OCI-M2 (cell line): ENCODE data around the gene GGTLC3.
"Not testable (repeated sequence)": the region's sequence is repeated elsewhere in the genome, so short reads cannot be mapped to it uniquely, and the experiment has no call there.

Experiments
- DNase-seq: peaks from one replicate; lab custom pipeline; 2025; ENCODE audit not compliant: unreplicated experiment; lab: John Stamatoyannopoulos, UW

GGTLC3 gene

GRCh38 chr22:18522762-18523161, 4.8 kb upstream of the GGTLC3 start:
- DNase-seq: not testable (repeated sequence)

GRCh38 chr22:18513454-18513853, 4.5 kb downstream of the GGTLC3 start:
- not testable (repeated sequence) for DNase-seq

GRCh38 chr22:18512378-18512777, 5.6 kb downstream of the GGTLC3 start:
- not testable (repeated sequence) for DNase-seq

DNA sequence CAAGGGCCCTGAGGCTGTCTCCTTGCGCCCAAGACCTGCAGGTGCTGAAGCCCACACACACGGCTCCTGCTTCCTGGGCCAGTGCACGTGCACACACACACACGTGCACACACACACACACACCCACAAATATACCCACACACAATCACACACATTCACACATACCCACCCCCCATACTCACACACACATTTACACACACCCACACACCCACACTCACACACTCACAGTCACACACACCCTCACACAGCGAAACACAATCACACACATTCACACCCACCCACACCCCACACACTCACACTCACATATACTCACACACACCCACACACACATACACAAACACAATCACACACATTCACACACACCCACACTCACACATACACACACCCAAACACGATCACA, 6.6 kb downstream of the GGTLC3 start:
- DNase-seq: not testable (repeated sequence)

DNA sequence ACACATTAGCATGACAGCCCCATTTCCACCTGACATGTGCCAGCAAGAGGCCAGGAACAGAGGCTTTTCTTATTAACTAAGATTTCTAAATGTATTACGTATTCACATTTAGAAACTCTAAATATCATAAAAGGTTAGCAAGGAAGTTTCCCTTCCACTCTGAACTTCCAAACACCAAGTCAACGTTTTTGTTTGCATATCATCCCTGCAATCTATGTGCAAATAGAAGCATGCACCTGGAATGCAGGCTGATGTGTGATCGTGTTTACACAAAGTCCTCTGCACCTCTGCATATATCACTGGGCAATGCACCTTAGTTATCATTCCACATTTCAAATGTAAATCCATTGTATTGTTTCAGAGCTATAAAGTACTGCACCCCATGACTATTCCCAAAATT, 21.7 kb downstream of the GGTLC3 start:
- not testable (repeated sequence) for DNase-seq
